Muscle layer of colon (tissue), 2 donors: ENCODE results near the gene EDIL3.

ENCODE experiments used
- H3K27ac ChIP-seq: one replicate; pipeline ENCODE4 v1.7.0; 2013; ENCODE audit warnings: low read depth, mild to moderate bottlenecking, low read length, moderate library complexity
- H3K27me3 ChIP-seq, 2 donors: one replicate each; pipeline ENCODE4 v1.7.0; 2013; ENCODE audit warnings: low read length in 2 of 2, mild to moderate bottlenecking in 2 of 2; ENCODE audit not compliant: insufficient read depth in 2 of 2, control insufficient read depth in 1 of 2
- H3K36me3 ChIP-seq: one replicate; pipeline ENCODE4 v1.7.0; 2013; ENCODE audit warnings: mild to moderate bottlenecking, low read length; ENCODE audit not compliant: insufficient read depth
- H3K4me1 ChIP-seq: one replicate; pipeline ENCODE4 v1.7.0; 2013; ENCODE audit warnings: mild to moderate bottlenecking, low read length; ENCODE audit not compliant: insufficient read depth
- H3K4me3 ChIP-seq, 2 donors: one replicate each; pipeline ENCODE4 v1.7.0; 2013; ENCODE audit warnings: low read length in 2 of 2, low read depth in 1 of 2, mild to moderate bottlenecking in 1 of 2, moderate library complexity in 1 of 2
- H3K9ac ChIP-seq: one replicate; pipeline ENCODE4 v1.7.0; 2013; ENCODE audit warnings: low read length
- H3K9me3 ChIP-seq: one replicate; pipeline ENCODE4 v1.7.0; 2013; ENCODE audit warnings: mild to moderate bottlenecking, low read length
- donor health status: abdominal sarcoma.
- donor health status: Adenocarcinoma of cecum.

The EDIL3 gene

GRCh38 chr5:83917261-83917908, 467.3 kb downstream of the EDIL3 start:
- Histone ChIP-seq H3K4me1 (no peaks in the 10 kb centered on the region), H3K4me3 (no peak overlapping the region), H3K36me3 (no peaks in the 10 kb centered on the region)

GRCh38 chr5:83914662-83915418, 469.8 kb downstream of the EDIL3 start:
- Histone ChIP-seq H3K9me3 (no peaks in the 10 kb centered on the region), H3K4me3 (no peak overlapping the region), H3K36me3 (no peaks in the 10 kb centered on the region), H3K9ac (no peak overlapping the region), H3K27ac (no peak overlapping the region), H3K4me1 (no peaks in the 10 kb centered on the region), H3K27me3 (no peaks in the 10 kb centered on the region)

More at GRCh38 chr5:83917261-83917908, 467.3 kb downstream of the EDIL3 start:
- Histone ChIP-seq H3K27me3 (no peaks in the 10 kb centered on the region), H3K9ac (no peak overlapping the region), H3K9me3 (no peaks in the 10 kb centered on the region), H3K27ac (no peak overlapping the region)

GRCh38 chr5:83914199-83914598, 470.5 kb downstream of the EDIL3 start:
- H3K9ac ChIP-seq, result no peak overlapping the region
- H3K27ac ChIP-seq, result no peak overlapping the region
- H3K36me3 ChIP-seq, result no peaks in the 10 kb centered on the region
- H3K4me3 ChIP-seq, result no peak overlapping the region
- no peaks in the 10 kb centered on the region for H3K9me3 ChIP-seq
- no peaks in the 10 kb centered on the region for H3K4me1 ChIP-seq
- no peaks in the 10 kb centered on the region for H3K27me3 ChIP-seq

- Histone ChIP-seq H3K27me3 (no peaks in the 10 kb centered on the region), H3K27ac (no peak overlapping the region), H3K4me1 (no peaks in the 10 kb centered on the region), H3K4me3 (no peak overlapping the region), H3K36me3 (no peaks in the 10 kb centered on the region), H3K9me3 (no peaks in the 10 kb centered on the region), H3K9ac (no peak overlapping the region)
These were observed 471.1 kb downstream of the EDIL3 start for GRCh38 chr5:83913593-83913992.

- H3K4me1 ChIP-seq, result no peaks in the 10 kb centered on the region
- H3K27me3 ChIP-seq, result no peaks in the 10 kb centered on the region
- no peak overlapping the region for H3K4me3 ChIP-seq
- H3K9ac ChIP-seq, result no peak overlapping the region
- H3K27ac ChIP-seq, result no peak overlapping the region
- no peaks in the 10 kb centered on the region for H3K9me3 ChIP-seq
- H3K36me3 ChIP-seq, result no peaks in the 10 kb centered on the region
These were observed 473.2 kb downstream of the EDIL3 start for GRCh38 chr5:83911367-83911919.

- H3K36me3 ChIP-seq, result no peaks in the 10 kb centered on the region
- no peak overlapping the region for H3K27ac ChIP-seq
- H3K27me3 ChIP-seq, result no peaks in the 10 kb centered on the region
- no peak overlapping the region for H3K4me3 ChIP-seq
- no peaks in the 10 kb centered on the region for H3K9me3 ChIP-seq
- H3K4me1 ChIP-seq, result peaks cover 6% of the 10 kb centered on the region
- no peak overlapping the region for H3K9ac ChIP-seq
These were observed 484.4 kb downstream of the EDIL3 start for GRCh38 chr5:83900306-83900705.

- H3K36me3 ChIP-seq, result no peaks in the 10 kb centered on the region
- H3K9me3 ChIP-seq, result no peaks in the 10 kb centered on the region
- H3K27ac ChIP-seq, result no peak overlapping the region
- H3K27me3 ChIP-seq, result no peaks in the 10 kb centered on the region
- no peak overlapping the region for H3K4me3 ChIP-seq
- H3K9ac ChIP-seq, result no peak overlapping the region
- H3K4me1 ChIP-seq, result peaks cover 6% of the 10 kb centered on the region
These were observed 485.2 kb downstream of the EDIL3 start for GRCh38 chr5:83899326-83899970.

- H3K9ac ChIP-seq, result no peak overlapping the region
- H3K9me3 ChIP-seq, result no peaks in the 10 kb centered on the region
- no peaks in the 10 kb centered on the region for H3K36me3 ChIP-seq
These were observed 488.8 kb downstream of the EDIL3 start for GRCh38 chr5:83895860-83896259.

GRCh38 chr5:83891261-83891660, 493.4 kb downstream of the EDIL3 start:
- H3K4me1 ChIP-seq, result no peaks in the 10 kb centered on the region
- no peak overlapping the region for H3K9ac ChIP-seq
- H3K27me3 ChIP-seq, result no peaks in the 10 kb centered on the region
- no peaks in the 10 kb centered on the region for H3K36me3 ChIP-seq
- no peak overlapping the region for H3K4me3 ChIP-seq
- H3K9me3 ChIP-seq, result no peaks in the 10 kb centered on the region
- no peak overlapping the region for H3K27ac ChIP-seq

More at GRCh38 chr5:83895860-83896259, 488.8 kb downstream of the EDIL3 start:
- Histone ChIP-seq H3K27ac (no peak overlapping the region), H3K4me3 (no peak overlapping the region), H3K4me1 (peaks cover 6% of the 10 kb centered on the region), H3K27me3 (no peaks in the 10 kb centered on the region)
